Mammary epithelial cell (primary cell): ENCODE data around the gene ENDOD1.

Experiments
- EZH2 ChIP-seq: IDR thresholded peaks from 2 replicates; pipeline ENCODE4 v1.6.1; 2012; ENCODE audit warnings: low read length, inconsistent platforms, borderline replicate concordance
- TF ChIP-seq, protein P1 (sequence below), 2 donors: IDR thresholded peaks in 1 of 2; conservative IDR thresholded peaks in 1 of 2; 2 replicates each; pipeline ENCODE4 v1.5.1; 2011 to 2012; ENCODE audit warnings: inconsistent platforms in 2 of 2, low read length in 2 of 2, mild to moderate bottlenecking in 2 of 2, control low read depth in 1 of 2, low read depth in 1 of 2; ENCODE audit not compliant: insufficient read depth in 1 of 2; ENCODE audit errors: extremely low read depth in 1 of 2

DNA sequence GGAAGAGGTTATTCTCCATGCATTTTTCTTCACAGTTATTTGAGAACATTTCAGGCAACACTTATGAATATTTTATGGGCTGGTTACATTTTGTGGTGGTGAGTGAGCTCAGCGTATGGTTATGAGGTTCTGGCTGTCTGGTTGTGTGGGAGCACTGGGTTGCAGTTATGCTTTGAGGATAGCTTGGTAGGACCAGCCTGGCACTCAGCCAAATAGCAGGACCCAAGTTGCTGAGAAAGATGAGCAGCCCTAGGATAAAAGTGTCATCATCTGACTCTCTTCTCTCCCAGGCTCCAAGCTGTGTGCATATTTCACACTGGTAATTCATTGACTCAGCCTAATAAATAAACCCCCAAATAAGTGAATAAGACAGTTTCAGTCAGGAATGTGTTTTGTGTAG, 31.0 kb upstream of the ENDOD1 start:
- TF ChIP-seq, protein P1, sequence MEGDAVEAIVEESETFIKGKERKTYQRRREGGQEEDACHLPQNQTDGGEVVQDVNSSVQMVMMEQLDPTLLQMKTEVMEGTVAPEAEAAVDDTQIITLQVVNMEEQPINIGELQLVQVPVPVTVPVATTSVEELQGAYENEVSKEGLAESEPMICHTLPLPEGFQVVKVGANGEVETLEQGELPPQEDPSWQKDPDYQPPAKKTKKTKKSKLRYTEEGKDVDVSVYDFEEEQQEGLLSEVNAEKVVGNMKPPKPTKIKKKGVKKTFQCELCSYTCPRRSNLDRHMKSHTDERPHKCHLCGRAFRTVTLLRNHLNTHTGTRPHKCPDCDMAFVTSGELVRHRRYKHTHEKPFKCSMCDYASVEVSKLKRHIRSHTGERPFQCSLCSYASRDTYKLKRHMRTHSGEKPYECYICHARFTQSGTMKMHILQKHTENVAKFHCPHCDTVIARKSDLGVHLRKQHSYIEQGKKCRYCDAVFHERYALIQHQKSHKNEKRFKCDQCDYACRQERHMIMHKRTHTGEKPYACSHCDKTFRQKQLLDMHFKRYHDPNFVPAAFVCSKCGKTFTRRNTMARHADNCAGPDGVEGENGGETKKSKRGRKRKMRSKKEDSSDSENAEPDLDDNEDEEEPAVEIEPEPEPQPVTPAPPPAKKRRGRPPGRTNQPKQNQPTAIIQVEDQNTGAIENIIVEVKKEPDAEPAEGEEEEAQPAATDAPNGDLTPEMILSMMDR (conservative IDR thresholded peaks at IDR 0.05 in 1 of 2, IDR thresholded peaks at IDR 0.05 in 1 of 2; ENCODE audit: extremely low read depth in 1 of 2, insufficient read depth in 1 of 2, low read depth in 1 of 2, low read length in 2 of 2) = no peak
- TF ChIP-seq EZH2 = no peak
